GM12872 (cell line): ENCODE measurements around the gene MEIOB.

Source experiments
- TF ChIP-seq, protein P1 (sequence below): IDR thresholded peaks from 3 replicates; pipeline ENCODE4 v1.5.1; 2011; ENCODE audit warnings: low read depth, mild to moderate bottlenecking, low read length, moderate library complexity; ENCODE audit not compliant: insufficient read depth

The MEIOB gene

DNA sequence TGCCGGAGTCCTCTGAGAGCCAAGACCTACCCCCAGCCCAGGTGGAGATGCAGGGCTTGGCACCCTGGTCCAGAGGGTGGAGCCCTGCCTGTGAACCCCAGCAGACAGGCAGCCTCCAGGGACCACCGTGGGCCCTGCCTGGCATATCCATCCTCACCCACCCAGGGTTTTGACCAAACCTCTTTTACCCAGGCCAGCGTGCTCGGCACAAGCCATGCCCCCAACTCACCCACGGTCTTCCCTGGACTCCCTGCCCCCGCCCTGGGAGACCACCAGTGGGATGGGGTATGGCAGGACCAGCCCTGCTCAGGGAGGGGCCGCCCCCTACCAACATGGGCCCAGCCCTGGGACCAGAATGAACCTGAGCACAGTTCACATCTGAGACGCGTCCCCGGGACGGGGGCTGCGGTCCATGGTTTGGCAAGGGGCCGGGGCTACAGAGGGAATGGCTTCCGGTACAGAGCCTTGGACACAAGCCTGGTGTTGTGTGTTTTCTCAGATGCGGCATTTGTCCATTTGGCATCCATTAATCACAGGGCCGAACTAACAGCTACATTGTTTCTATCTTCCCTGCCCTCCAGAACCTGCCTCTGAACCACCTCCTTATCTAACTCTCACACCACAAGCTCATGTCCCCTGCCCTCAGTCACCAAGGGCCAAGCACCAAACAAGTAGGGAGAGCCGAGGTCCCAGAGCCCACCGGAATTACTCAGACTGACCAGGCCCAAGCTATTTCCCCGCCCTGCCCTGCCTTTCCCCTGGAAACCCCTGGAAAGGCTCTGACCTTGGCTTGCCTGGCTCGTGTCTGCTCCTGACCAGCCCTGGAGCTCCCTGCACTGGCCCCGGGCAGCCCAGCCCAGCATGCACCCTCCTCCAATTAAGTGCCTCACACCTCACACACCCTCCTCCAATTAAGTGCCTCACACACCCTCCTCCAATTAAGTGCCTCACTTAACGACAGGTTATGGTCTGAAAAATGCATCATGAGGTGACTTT lies 32.2 kb upstream of the MEIOB start:
- TF ChIP-seq, protein P1, sequence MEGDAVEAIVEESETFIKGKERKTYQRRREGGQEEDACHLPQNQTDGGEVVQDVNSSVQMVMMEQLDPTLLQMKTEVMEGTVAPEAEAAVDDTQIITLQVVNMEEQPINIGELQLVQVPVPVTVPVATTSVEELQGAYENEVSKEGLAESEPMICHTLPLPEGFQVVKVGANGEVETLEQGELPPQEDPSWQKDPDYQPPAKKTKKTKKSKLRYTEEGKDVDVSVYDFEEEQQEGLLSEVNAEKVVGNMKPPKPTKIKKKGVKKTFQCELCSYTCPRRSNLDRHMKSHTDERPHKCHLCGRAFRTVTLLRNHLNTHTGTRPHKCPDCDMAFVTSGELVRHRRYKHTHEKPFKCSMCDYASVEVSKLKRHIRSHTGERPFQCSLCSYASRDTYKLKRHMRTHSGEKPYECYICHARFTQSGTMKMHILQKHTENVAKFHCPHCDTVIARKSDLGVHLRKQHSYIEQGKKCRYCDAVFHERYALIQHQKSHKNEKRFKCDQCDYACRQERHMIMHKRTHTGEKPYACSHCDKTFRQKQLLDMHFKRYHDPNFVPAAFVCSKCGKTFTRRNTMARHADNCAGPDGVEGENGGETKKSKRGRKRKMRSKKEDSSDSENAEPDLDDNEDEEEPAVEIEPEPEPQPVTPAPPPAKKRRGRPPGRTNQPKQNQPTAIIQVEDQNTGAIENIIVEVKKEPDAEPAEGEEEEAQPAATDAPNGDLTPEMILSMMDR, result no peak

DNA sequence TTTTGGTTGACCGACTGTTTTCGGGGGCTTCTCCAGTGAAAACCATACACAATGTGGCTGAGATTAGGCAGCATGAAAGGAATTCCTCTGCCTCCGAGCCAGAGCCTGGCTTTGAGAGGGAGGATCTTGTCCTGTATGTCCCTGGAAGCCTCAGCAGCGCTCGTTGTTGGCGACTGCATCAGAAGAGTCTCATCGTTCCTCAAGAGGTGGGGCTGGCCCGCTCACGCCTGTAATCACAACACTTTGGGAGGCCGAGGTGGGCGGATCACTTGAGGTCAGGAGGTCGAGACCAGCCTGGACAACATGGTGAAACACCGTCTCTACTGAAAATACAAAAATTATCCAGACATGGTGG lies 31.2 kb upstream of the MEIOB start:
- TF ChIP-seq, protein P1, result no peak

DNA sequence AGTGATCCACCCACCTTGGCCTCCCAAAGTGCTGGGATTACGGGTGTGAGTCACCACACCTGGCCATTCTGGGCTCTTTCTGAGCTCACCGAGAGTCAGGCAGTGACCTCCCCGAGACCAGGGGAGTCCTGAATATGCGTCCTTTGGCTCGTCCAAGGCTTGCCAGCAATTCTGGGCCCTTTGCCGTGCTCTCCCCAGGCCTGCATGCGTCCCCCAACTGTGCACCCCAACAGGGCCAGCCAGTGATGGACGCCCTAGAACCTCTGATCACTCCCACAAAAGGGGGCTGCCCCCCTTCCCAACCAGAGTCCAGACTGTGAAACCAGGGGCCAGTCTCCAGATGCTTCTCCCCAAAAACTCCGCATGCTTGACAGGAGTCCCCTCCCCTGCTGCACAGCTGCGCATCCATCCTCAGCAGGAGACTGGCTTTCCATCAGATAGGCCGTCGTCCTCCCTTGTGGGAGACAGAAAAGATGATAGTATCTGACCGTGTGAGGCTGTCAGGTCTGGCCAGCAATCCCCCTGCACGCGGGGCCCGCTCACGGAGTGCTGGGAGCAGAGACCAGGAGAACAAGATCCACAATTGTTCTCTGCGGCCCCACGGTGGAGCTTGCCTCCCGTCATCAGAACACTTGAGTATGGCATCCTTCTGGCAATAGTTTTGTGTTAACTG lies 30.7 kb upstream of the MEIOB start:
- TF ChIP-seq, protein P1, result no peak

DNA sequence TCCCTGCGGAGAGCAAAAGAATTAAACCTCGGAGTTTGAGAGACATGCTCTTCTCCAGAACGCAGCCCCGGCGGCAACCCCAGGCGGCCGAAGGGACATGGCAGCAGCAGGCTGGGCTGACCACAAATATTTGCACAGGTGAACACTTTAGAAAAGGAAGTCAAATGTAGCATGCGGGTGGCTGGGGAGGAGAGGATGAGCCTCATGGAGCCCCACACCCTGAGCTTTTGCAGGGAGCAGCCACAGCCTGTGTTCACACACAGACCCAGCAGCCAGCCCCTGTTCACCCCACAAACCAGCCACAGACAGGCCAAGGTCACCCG lies 28.4 kb upstream of the MEIOB start:
- TF ChIP-seq, protein P1, result no peak

DNA sequence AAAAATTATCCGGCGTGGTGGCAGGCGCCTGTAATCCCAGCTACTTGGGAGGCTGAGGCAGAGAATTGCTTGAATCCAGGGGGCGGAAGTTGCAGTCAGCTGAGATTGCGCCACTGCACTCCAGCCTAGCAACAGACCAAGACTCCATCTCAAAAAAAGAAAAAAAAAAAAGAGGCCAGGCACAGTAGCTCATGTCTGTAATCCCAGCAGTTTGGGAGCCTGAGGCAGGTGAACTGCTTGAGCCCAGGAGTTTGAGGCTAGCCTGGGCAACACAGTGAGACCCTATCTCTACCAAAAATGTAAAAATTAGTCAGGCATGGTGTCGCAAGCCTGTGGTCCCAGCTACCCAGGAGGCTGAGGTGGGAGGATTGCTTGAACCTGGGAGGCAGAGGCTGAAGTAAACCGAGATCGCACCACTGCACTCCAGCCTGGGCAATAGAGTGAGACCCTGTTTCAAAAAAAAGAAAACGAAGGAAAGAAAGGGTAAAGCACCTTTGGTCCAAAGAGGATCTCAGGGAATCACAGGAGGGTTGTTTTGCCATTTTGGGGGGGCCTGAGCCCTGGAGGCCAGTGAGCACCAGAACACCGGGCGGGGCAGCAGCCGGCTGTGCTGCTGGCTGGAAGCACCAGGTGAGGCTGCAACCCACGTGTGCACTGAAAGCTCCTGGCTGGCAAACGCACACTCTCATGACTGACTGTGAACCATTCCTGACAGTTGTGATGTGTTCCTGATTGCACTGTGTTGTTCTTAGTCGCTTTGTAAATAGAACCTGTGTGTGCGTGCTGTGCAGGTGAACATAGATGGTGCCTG lies 27.9 kb upstream of the MEIOB start:
- TF ChIP-seq, protein P1, result no peak

DNA sequence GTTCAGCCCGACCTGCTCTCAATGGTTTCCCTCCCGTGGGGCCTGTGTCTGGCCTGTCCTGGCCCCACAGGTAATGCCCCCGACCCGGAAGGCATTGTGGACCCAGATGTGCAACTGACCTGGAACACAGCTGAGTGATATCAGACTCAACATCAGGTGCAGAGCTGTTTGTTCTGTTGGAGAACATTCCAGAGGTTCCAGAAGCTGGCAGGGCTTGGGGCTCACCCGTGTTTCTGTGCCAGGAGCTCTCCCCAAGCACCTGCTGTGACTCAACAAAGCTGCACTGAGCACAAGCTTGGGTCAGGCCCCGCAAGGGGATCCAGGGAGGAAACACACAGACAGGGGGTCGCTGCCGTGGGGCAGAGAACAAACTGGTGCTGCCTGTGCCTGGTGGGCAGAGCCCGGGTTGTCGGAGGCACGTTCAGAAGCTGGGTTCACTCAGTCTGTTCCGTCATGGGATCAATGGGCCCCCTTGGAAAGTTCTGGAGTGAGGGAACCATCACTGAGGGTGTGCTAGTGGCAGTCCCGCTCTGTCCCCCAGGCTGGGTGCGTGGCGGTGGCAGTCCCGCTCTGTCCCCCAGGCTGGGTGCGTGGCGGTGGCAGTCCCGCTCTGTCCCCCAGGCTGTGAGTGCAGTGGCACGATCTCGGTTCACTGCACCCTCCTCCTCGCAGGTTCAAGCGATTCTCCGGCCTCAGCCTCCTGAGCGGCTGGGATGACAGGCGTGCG lies 24.1 kb upstream of the MEIOB start:
- TF ChIP-seq, protein P1, result no peak
